D721Med (cell line): Measurements from ENCODE around the gene KIF7.

ENCODE experiments used
- DNase-seq: peaks from one replicate; pipeline ENCODE4 v3.0.0; 2011; ENCODE audit warnings: low spot score; ENCODE audit not compliant: insufficient read length
- FAIRE-seq: peaks from 2 replicates; lab custom pipeline; 2011; peaks lifted over from hg19 to GRCh38; lab: Jason Lieb, UNC
- TF ChIP-seq, protein P1 (sequence below): IDR thresholded peaks from 2 replicates; pipeline ENCODE4 v1.5.1; 2012; ENCODE audit warnings: mild to moderate bottlenecking, control low read depth; ENCODE audit not compliant: insufficient read depth; ENCODE audit errors: missing control alignments

Gene KIF7

DNA sequence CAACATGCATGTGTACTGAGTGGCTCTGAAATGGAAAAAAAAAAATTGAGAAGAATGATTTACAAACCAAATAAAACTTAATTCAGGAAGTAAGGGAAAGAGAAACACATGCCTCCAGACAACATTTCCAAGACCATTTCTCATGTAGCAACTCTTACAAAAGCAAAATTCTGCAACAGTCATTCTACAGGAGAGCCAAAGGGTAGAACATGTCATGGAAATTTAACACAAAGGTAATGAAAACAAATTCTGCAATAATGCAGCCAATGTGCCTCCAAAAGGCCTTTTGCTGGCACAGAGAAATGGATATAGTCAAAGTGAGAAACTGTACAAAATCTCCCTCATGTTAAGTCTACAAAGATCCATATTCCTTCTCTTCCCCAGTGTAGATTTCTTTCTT, 31.3 kb upstream of the KIF7 start:
- FAIRE-seq (no peak), DNase-seq (no peak)

DNA sequence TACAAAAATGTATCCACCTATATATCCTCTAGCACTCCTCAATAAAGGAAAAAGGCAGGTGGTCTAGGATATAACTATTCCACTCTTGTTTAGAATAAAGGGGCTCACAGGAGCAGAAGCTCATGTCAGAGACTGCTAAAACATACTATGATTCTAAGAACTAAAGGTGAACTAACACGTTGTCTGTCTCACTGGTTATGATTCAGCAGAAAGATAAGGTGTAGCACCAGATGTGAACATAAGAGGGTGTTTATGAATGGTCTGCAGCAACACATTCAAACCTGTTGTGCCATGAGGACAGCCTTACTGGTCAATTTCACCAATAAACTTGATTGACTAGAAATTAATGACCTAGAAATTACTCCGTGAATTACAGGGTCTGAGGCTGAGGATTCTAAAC, 30.7 kb upstream of the KIF7 start:
- TF ChIP-seq, protein P1, sequence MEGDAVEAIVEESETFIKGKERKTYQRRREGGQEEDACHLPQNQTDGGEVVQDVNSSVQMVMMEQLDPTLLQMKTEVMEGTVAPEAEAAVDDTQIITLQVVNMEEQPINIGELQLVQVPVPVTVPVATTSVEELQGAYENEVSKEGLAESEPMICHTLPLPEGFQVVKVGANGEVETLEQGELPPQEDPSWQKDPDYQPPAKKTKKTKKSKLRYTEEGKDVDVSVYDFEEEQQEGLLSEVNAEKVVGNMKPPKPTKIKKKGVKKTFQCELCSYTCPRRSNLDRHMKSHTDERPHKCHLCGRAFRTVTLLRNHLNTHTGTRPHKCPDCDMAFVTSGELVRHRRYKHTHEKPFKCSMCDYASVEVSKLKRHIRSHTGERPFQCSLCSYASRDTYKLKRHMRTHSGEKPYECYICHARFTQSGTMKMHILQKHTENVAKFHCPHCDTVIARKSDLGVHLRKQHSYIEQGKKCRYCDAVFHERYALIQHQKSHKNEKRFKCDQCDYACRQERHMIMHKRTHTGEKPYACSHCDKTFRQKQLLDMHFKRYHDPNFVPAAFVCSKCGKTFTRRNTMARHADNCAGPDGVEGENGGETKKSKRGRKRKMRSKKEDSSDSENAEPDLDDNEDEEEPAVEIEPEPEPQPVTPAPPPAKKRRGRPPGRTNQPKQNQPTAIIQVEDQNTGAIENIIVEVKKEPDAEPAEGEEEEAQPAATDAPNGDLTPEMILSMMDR, result no peak
- FAIRE-seq (no peak), DNase-seq (no peak)

More for the DNA sequence above, 31.3 kb upstream of the KIF7 start:
- TF ChIP-seq, protein P1, result no peak

DNA sequence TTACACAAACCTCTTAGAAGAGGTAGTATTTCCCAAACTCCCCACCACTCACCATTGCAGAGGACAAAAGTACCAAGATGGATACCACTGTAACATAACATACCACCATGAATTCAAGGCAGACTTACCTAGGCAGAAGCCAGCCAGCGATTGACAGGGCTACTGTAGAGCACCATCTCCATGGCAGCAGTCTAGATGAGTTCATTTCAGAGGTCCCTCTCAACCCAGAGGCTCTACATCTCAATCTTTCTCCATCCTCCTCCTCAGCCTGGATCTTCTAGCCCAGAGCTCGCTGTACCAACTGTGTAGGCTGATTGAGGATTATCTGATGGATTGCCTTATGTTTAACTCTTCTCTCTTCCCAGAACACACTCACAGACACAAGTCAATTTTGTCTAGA, 25.9 kb upstream of the KIF7 start:
- FAIRE-seq (no peak), DNase-seq (no peak)

DNA sequence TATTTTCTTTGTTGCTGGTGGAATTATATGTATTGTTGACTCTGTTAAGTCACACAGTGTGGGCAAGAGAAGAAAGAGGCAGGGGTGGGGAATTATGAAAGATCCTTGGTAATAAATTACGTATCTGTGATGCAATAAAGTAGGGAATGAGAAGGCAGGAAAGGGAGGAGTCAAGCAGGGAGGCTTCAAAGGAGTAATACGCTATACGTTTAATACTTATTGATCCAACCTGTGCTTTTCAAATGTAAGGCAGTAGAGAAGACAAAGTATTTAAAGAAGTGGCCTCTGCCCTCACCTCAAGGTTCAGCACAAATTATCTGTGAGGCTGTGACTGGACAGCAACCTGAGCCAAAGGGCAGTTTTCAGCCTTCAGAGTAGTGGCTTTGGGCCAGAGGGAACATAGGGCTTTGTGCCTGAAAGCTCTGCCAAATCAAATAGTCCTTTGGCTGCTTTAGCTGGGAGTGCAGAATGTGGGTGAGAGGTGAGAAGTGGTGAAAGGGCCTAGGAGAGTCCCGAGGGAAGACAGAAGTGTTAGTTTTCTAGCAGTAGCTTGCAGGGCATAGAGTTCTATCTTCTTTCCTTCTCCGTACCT, 25.1 kb upstream of the KIF7 start:
- TF ChIP-seq, protein P1, result no peak
- no peak for DNase-seq
- no peak for FAIRE-seq

More for the DNA sequence above, 25.9 kb upstream of the KIF7 start:
- TF ChIP-seq, protein P1, result no peak

DNA sequence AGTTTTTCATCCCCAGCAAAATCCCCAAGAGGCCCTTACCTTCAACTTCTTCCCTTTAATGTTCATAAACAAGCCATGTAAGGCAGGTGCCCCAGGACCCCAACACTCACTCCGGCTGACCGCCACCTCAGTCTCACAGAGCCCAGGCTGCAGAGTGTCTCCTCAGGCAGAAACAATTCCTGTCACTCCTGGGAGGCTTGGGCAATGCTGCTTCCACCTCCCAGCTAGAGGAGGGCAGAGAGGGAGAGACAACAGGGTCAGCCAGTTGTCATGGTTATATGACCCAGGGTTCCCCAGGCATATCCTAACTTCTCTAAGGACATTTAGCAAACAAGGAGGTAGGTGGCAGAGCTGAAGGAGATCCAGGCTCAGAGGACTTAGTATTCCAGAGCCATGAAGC, 23.9 kb upstream of the KIF7 start, which contains the start of gene PLIN1:
Gene PLIN1 (minus strand): TSS at position 156 of the 400 bp plus-strand sequence. CDS start 1,878 bp downstream, outside the sequence.
- DNase-seq (no peak), FAIRE-seq (no peak)
- TF ChIP-seq, protein P1, result no peak

DNA sequence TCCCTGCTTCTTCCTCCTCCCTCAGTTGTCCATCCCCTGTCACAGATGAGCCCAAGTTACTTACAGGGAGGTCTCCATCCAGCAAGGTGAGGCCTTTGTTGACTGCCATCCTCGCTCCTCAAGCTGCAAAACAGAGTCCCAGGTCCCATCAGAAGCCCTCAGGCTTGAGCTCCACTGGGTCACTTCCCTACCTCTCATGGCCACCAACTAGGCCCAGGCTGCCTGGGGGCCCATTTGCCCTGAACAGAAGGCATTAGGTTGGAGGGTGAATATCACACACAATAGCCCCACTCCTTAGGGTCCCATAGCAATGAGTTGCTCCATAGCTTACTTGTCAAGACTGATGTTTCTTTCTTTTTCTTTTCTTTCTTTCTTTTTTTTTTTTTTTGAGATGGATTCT, 22.1 kb upstream of the KIF7 start:
- DNase-seq (no peak), FAIRE-seq (no peak)
- TF ChIP-seq, protein P1, result no peak

DNA sequence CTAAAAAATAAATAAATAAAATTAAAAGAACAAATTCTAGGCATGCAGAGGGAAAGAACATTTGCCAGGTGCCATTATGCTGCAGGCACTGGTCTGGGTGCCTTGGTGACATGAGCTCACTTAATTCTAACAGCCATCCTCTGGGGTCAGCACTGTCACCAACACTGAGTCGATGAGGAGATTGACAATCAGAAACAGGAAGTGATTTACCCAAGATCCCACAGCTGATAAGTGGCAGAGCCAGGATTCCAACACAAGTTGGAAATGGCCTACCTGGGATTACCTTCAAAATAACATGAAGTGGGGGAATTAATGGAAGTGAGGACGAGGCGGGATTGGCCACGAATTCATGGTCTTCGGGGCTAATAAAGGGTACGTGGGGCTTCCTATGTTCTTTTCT, 20.3 kb upstream of the KIF7 start:
- TF ChIP-seq, protein P1, result no peak
- DNase-seq (no peak), FAIRE-seq (no peak)
